Measurements from ENCODE around the gene ATXN10. TPM values are rescaled to one million over a fixed set of nuclear protein-coding genes. Genes with fewer than 3 reads are reported as not detected.

The ATXN10 gene
- polyA plus RNA-seq, 3 donors: 60.1 to 106 (median 92.4) TPM

- H3K36me3 ChIP-seq (replicated peaks in 1 of 2; ENCODE audit: control insufficient read depth in 1 of 2, insufficient read depth in 2 of 2, low read length in 2 of 2): peaks cover 5 to 61% of the 10 kb centered on the region in 2 donors
- no CpG with 5 or more reads among the region's 2 CpGs for WGBS (ENCODE audit: insufficient coverage)
- no peak overlapping the region for H3K4me3 Mint-ChIP-seq
Measured at GRCh38 chr22:45852826-45853225, 181.2 kb downstream of the ATXN10 start.

GRCh38 chr22:45855961-45856360 lies 184.3 kb downstream of the ATXN10 start:
- no peak for DNase-seq
- H3K4me2 ChIP-seq (replicated peaks; ENCODE audit: extremely low read depth, low read length, poor library complexity, severe bottlenecking): no peak overlapping the region
- no peak overlapping the region for H2AFZ ChIP-seq (ENCODE audit: insufficient read depth, low read depth, low read length, poor library complexity, severe bottlenecking)
- Mint-ChIP-seq H3K9me3 (peaks cover 14 to 30% (median 20%) of the 10 kb centered on the region in 7 donors), H3K36me3 (peaks cover 39 to 42% of the 10 kb centered on the region in 2 donors), H3K4me1 (no peaks in the 10 kb centered on the region), H3K27ac (no peak overlapping the region), H3K4me3 (no peak overlapping the region), H3K27me3 (ENCODE audit: low read depth in 3 of 3) (no peaks in the 10 kb centered on the region)
- no peak for TF ChIP-seq CTCF (IDR thresholded peaks at IDR 0.05)
- H3K79me2 ChIP-seq (ENCODE audit: insufficient read depth, low read length): no peaks in the 10 kb centered on the region
- H3K36me3 ChIP-seq (replicated peaks in 1 of 2; ENCODE audit: control insufficient read depth in 1 of 2, insufficient read depth in 2 of 2, low read length in 2 of 2): peaks cover 2 to 30% of the 10 kb centered on the region in 2 donors
- no peak overlapping the region for H3K9ac ChIP-seq (ENCODE audit: insufficient read depth, low read length, poor library complexity, severe bottlenecking)
- WGBS (ENCODE audit: insufficient coverage): no CpG with 5 or more reads among the region's 2 CpGs
- H3K4me1 ChIP-seq (ENCODE audit: control insufficient read depth in 1 of 2, insufficient read depth in 2 of 2, low read length in 2 of 2): no peaks in the 10 kb centered on the region
- peaks cover 10 to 23% of the 10 kb centered on the region in 2 donors for H3K9me3 ChIP-seq (replicated peaks in 1 of 2; ENCODE audit: control insufficient read depth in 1 of 2, insufficient read depth in 1 of 2, low read length in 2 of 2)
- no peak overlapping the region for H3K27ac ChIP-seq (ENCODE audit: low read depth in 1 of 2, low read length in 2 of 2)
- intact Hi-C loops (cut with micrococcal nuclease): loop anchor here in 1 of 2 donors (10.0 kb wide), 1 partner anchor 639 kb away; no protein-coding TSS in a partner anchor
- no peaks in the 10 kb centered on the region for H4K20me1 ChIP-seq (ENCODE audit: insufficient read depth, low read length)
- H3K27me3 ChIP-seq (ENCODE audit: control insufficient read depth in 2 of 2, insufficient read depth in 2 of 2, low read length in 2 of 2): no peaks in the 10 kb centered on the region
- H3K4me3 ChIP-seq (replicated peaks in 1 of 3; ENCODE audit: low read depth in 2 of 3, low read length in 3 of 3): no peak overlapping the region

More at GRCh38 chr22:45852826-45853225, 181.2 kb downstream of the ATXN10 start:
- no peak for TF ChIP-seq CTCF (IDR thresholded peaks at IDR 0.05)
- H4K20me1 ChIP-seq (ENCODE audit: insufficient read depth, low read length): no peaks in the 10 kb centered on the region
- H2AFZ ChIP-seq (ENCODE audit: insufficient read depth, low read depth, low read length, poor library complexity, severe bottlenecking): no peak overlapping the region
- no peak overlapping the region for H3K9ac ChIP-seq (ENCODE audit: insufficient read depth, low read length, poor library complexity, severe bottlenecking)
- no peaks in the 10 kb centered on the region for H3K4me1 ChIP-seq (ENCODE audit: control insufficient read depth in 1 of 2, insufficient read depth in 2 of 2, low read length in 2 of 2)
- H3K27ac ChIP-seq (ENCODE audit: low read depth in 1 of 2, low read length in 2 of 2): no peak overlapping the region
- H3K4me3 ChIP-seq (replicated peaks in 1 of 3; ENCODE audit: low read depth in 2 of 3, low read length in 3 of 3): no peak overlapping the region
- Mint-ChIP-seq H3K27ac (no peak overlapping the region), H3K9me3 (peaks cover 21 to 40% (median 30%) of the 10 kb centered on the region in 7 donors), H3K36me3 (peaks cover 57 to 63% of the 10 kb centered on the region in 2 donors), H3K4me1 (no peaks in the 10 kb centered on the region), H3K27me3 (ENCODE audit: low read depth in 3 of 3) (peaks cover 0 to 3% (median 0%) of the 10 kb centered on the region in 3 donors)
- no peak for DNase-seq
- peaks cover 13 to 23% of the 10 kb centered on the region in 2 donors for H3K9me3 ChIP-seq (replicated peaks in 1 of 2; ENCODE audit: control insufficient read depth in 1 of 2, insufficient read depth in 1 of 2, low read length in 2 of 2)
- intact Hi-C loops (cut with micrococcal nuclease): loop anchor here in 1 of 2 donors (10.0 kb wide), 1 partner anchor 642 kb away; no protein-coding TSS in a partner anchor
- H3K4me2 ChIP-seq (replicated peaks; ENCODE audit: extremely low read depth, low read length, poor library complexity, severe bottlenecking): no peak overlapping the region
- no peaks in the 10 kb centered on the region for H3K27me3 ChIP-seq (ENCODE audit: control insufficient read depth in 2 of 2, insufficient read depth in 2 of 2, low read length in 2 of 2)
- H3K79me2 ChIP-seq (ENCODE audit: insufficient read depth, low read length): no peaks in the 10 kb centered on the region

Data from CD14-positive monocyte (primary cell).